Ishikawa (cell line): ENCODE data around the gene MTG2.

ENCODE experiments used
- EP300 ChIP-seq: IDR thresholded peaks from 2 replicates; pipeline ENCODE4 v1.6.1; 2012; ENCODE audit warnings: borderline replicate concordance
- REST ChIP-seq: IDR thresholded peaks from 2 replicates; pipeline ENCODE4 v1.6.1; 2012; ENCODE audit warnings: low read depth, mild to moderate bottlenecking
- TEAD4 ChIP-seq: IDR thresholded peaks from 2 replicates; pipeline ENCODE4 v1.6.1; 2012
- USF1 ChIP-seq: IDR thresholded peaks from 2 replicates; pipeline ENCODE4 v1.6.1; 2012
- ZBTB7A ChIP-seq: IDR thresholded peaks from 2 replicates; pipeline ENCODE4 v1.6.1; 2012; ENCODE audit warnings: low read depth

GRCh38 chr20:62228982-62229545 lies 46.2 kb downstream of the MTG2 start:
- no peak for TF ChIP-seq REST
- TF ChIP-seq ZBTB7A, result no peak
- no peak for TF ChIP-seq TEAD4
- TF ChIP-seq USF1, result no peak
- TF ChIP-seq EP300, result no peak
